HG02870 (cell line): ENCODE results near the gene BRAF.
A peak's percentile ranks its signal among the peaks of the same experiment; 100 is the strongest.
"Not testable (repeated sequence)": the region's sequence is repeated elsewhere in the genome, so short reads cannot be mapped to it uniquely, and the experiment has no call there.

Source experiments
- ATAC-seq: cut with Tn5 transposase; IDR thresholded peaks from one replicate; pipeline ENCODE4 v1.9.1; 2021; ENCODE audit warnings: mild to moderate bottlenecking, moderate library complexity; ENCODE audit not compliant: unreplicated experiment

The BRAF gene

DNA sequence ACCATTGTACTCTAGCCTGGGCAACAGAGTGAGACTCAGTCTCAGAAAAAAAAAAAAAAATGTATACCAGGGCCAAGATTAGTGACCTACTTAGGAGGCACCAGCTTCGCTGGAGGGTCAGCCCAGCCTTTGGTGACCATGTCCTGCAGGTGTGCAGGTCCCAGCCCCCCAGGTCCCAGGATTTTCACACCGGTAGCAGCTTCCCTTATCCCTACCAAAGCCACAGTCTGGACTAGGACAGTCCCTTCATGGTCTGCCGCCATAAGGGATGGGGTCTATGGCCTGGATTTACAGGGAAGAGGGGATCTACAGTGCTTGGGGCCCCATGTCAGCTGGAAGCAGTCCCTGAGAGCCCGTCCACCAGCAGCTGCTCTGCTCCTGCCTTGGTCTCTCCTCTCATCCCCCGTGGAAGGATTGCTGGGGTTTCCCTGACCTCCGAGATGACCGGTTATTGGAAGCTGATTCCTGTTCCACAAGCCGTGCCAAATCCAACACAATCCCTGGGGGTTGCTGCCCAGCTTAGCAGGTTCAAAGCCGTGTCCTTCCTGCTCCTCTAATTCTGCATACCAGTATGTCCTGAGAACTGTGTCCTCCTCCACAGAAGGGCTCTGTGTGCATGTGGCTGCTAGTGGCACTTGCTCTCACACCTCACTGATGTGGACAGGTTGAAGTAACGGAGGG is 239.2 kb downstream of the BRAF start:
- ATAC-seq = no peak

DNA sequence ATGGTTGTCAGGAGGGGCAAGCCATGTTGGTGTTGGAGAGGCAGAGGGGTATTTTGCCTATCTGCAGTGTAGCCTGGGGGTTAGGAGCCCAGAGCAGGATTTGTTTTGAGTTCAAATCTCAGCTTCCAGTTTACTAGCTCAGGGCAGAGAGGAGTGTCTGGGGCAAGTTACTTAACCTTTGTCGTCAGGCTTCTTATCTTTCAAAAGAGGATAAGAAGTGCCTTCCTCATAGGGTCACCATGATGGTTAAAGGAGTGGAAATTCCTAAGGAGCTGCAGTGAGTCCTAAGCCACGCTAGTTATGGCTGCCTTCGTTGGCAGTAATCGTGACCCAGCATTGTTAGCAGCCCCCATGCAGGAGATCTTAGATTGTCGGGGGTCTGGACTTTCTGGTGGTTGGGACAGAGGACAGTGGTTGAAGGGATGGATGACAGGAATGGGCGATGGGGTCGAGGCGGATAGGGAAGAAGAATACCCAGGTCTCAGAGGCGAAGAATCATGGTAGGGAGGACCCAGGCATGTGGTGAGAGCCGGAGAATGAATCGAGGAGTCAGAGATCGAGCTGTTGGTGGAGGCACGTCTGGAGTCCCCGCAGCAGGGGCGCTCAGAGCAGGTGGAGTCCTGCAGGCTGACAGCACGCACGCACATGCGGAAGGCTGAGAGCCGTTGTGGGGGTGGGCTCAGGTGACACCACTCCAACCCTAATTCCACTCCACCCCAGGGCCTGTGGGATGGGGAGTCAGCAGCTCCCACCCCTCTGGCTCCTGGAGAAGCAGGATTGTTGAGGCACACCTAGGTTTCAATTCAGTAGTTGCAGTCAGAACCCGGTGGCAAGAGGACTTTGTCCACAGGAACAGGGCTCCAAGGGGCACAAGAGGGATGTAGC is 240.4 kb downstream of the BRAF start:
- ATAC-seq = no peak

- ATAC-seq = no peak
Observed at GRCh38 chr7:140683657-140684056, 241.1 kb downstream of the BRAF start.

DNA sequence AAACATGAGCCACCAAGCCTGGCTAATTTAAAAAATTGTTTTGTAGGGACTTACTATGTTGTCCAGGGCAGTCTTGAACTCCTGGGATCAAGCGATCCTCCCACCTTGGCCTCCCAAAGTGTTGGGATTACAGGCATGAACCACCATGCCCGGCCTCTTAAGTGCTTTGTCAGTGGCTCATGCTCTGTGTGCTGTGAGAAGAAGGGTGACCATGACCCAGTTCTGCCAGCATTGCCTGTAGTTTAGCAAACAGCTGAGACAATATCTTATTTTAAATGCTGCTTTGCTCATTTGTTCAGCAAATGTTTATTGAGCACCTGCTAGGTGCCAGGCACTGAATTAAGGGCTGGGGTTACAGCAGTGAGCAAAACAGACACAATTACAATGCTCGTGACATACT is 243.0 kb downstream of the BRAF start:
- no peak for ATAC-seq

GRCh38 chr7:140680886-140681285 is 243.8 kb downstream of the BRAF start:
- ATAC-seq = no peak

DNA sequence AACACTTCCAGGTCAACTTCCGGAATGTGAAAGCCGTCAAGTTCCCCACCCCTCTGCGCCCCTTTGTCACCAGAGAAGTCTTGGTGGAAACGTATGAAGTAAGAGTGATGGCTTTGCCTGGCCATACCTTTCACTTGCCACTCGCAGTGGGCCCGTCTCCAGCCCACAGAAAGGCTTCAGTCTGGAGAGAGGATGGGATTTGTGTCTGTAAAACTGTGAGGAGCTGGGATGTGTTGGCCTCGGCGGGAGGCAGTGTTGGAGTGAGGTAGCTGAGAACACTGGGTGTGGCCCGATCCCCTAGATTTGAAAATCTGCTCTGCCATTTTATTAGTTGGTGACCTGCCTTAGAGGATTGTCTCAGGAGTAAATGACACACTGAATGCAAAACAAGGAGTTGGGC is 245.5 kb downstream of the BRAF start:
- no peak for ATAC-seq

GRCh38 chr7:140678816-140679130 is 246.0 kb downstream of the BRAF start:
- ATAC-seq = no peak

- ATAC-seq = no peak
Observed at GRCh38 chr7:140678081-140678815, 246.5 kb downstream of the BRAF start.

GRCh38 chr7:140677496-140677895 is 247.2 kb downstream of the BRAF start:
- no peak for ATAC-seq

DNA sequence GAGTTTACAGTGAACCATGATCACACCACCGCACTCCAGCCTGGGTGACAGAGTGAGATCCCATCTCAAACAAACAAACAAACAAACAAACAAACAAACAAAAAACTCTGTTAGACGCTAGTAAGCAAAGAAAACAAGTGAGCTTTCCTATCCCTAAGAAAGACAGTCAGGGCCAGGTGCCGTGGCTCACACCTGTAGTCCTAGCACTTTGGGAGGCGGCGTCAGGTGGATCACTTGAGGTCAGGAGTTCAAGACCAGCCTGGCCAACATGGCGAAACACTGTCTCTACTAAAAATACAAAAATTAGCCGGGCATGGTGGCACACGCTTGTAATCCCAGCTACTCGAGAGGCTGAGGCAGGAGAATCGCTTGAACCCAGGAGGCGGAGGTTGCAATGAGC is 247.8 kb downstream of the BRAF start:
- ATAC-seq = not testable (repeated sequence)

GRCh38 chr7:140676306-140676705 is 248.4 kb downstream of the BRAF start:
- peak; percentile 58 for ATAC-seq

DNA sequence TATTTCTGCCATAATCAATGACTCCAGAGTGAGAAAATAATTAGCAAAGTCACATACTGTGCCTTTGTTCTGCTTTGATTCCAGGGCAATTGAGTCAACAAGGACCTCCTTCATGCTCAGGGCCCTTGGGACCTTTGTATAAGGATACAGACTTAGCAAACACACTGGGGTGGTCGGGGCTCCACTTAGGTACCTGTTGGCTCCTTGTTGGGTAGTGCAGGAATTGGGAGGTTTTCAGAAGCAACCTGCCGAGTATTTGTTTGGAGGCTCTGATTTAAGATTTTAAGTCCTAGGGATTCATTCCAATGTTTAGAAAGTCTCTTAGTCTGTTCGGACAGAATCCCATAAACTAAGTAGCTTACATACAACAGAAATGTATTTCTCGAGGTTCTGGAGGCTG is 249.0 kb downstream of the BRAF start:
- no peak for ATAC-seq

GRCh38 chr7:140674899-140675701 is 249.6 kb downstream of the BRAF start:
- ATAC-seq = no peak

GRCh38 chr7:140674356-140674800 is 250.4 kb downstream of the BRAF start:
- peak; percentile 28 for ATAC-seq

- ATAC-seq = no peak
Observed at GRCh38 chr7:140673774-140674155, 251.0 kb downstream of the BRAF start.

GRCh38 chr7:140673063-140673773 is 251.5 kb downstream of the BRAF start:
- peak; percentile 34 for ATAC-seq

DNA sequence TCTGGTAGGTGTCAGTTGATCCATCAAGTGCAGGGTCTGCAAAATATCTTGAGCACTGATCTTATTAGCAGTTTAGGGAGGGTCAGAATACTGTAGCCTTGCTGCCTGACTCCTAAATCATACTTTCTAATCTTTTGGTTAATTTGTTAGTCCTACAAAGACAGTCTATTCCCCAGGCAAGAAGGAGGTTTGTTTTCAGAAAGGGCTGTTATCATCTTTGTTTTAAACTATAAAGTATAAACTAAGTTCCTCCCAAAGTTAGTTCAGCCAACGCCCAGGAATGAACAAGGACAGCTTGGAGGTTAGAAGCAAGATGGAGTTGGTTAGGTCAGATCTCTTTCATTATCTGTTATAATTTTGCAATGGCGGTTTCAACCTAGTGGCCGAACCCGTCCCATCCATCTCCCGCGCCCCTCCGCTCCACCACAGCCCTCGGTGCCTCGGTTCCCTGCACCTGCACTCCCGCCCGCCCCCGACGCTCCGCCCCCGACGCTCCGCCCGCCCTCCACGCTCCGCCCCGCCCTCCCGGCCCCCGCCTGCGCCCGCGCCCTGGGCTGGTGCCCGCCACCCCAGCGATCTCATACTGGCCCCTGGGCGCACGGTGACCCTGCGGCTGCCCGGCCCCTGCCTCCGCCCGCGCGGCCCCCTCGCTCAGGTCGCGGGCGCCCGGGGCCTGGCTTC is 252.2 kb downstream of the BRAF start, which contains the start of gene ADCK2:
Gene ADCK2 (plus strand): TSS at position 564 of the 681 bp plus-strand sequence. CDS start 386 bp downstream, outside the sequence.
- peak; percentile 38 for ATAC-seq

GRCh38 chr7:140671966-140672365 is 252.8 kb downstream of the BRAF start:
- ATAC-seq = no peak

GRCh38 chr7:140670343-140670935 is 254.3 kb downstream of the BRAF start:
- ATAC-seq = no peak
